GM19328 (cell line): ENCODE results near the gene COQ9.
A peak's percentile ranks its signal among the peaks of the same experiment; 100 is the strongest.
"Not testable (repeated sequence)": the region's sequence is repeated elsewhere in the genome, so short reads cannot be mapped to it uniquely, and the experiment has no call there.

ENCODE experiments used
- ATAC-seq: cut with Tn5 transposase; IDR thresholded peaks from one replicate; pipeline ENCODE4 v1.9.1; 2021; ENCODE audit warnings: mild to moderate bottlenecking, moderate library complexity; ENCODE audit not compliant: unreplicated experiment

Gene COQ9

GRCh38 chr16:57447186-57447962 is at the start of gene COQ9, which contains the start of gene CIAPIN1:
COQ9 (plus strand) TSS chr16:57447479; CDS start chr16:57447506, 27 bp downstream.
CIAPIN1 (minus strand) TSS chr16:57447385; CDS start chr16:57440928, 6,457 bp downstream.
- peak; percentile 97 for ATAC-seq

- ATAC-seq: not testable (repeated sequence)
Measured at GRCh38 chr16:57397493-57397892, 49.8 kb upstream of the COQ9 start.

GRCh38 chr16:57401943-57402640 is 45.2 kb upstream of the COQ9 start:
- no peak for ATAC-seq

- ATAC-seq: no peak
Measured at GRCh38 chr16:57403965-57404817, 43.1 kb upstream of the COQ9 start, which contains the start of gene CCL17. CCL17 (plus strand) TSS chr16:57404767; CDS start chr16:57413933, 9,166 bp downstream.

- no peak for ATAC-seq
Measured at GRCh38 chr16:57405097-57405496, 42.2 kb upstream of the COQ9 start.

GRCh38 chr16:57406881-57407280 is 40.4 kb upstream of the COQ9 start:
- no peak for ATAC-seq

GRCh38 chr16:57407521-57408353 is 39.5 kb upstream of the COQ9 start:
- no peak for ATAC-seq

- ATAC-seq: no peak
Measured at GRCh38 chr16:57409065-57409464, 38.2 kb upstream of the COQ9 start.

- ATAC-seq: no peak
Measured at GRCh38 chr16:57409870-57410587, 37.2 kb upstream of the COQ9 start.

- ATAC-seq: no peak
Measured at GRCh38 chr16:57411362-57411976, 35.8 kb upstream of the COQ9 start.

- ATAC-seq: no peak
Measured at GRCh38 chr16:57412584-57412983, 34.7 kb upstream of the COQ9 start.

GRCh38 chr16:57413301-57413730 is 34.0 kb upstream of the COQ9 start:
- peak; percentile 66 for ATAC-seq

- ATAC-seq: no peak
Measured at GRCh38 chr16:57413733-57414132, 33.5 kb upstream of the COQ9 start.

GRCh38 chr16:57416084-57416483 is 31.2 kb upstream of the COQ9 start:
- ATAC-seq: no peak

GRCh38 chr16:57419506-57419905 is 27.8 kb upstream of the COQ9 start:
- ATAC-seq: no peak

GRCh38 chr16:57422026-57422944 is 25.0 kb upstream of the COQ9 start:
- ATAC-seq: no peak

GRCh38 chr16:57423152-57423551 is 24.1 kb upstream of the COQ9 start:
- no peak for ATAC-seq

GRCh38 chr16:57424583-57424982 is 22.7 kb upstream of the COQ9 start:
- ATAC-seq: no peak
